WTC11 (cell line): ENCODE measurements around the gene BIVM. TPM values are rescaled to one million over a fixed set of nuclear protein-coding genes. Genes with fewer than 3 reads are reported as not detected.

ENCODE experiments used
- ATAC-seq: fragments of 200-7000 bp; cut with Tn5 transposase; 2 replicates; pipeline ENCODE4 v1.10.0; 2021; ENCODE audit warnings: mild to moderate bottlenecking, moderate library complexity
- CTCF ChIA-PET: fragments of 300-600 bp; sonication (Branson Sonifier 250); formaldehyde crosslinking; loops from one replicate; lab custom pipeline; 2021; ENCODE audit warnings: antibody characterized with exemption; lab: Charles Lee
- POLR2A ChIA-PET: fragments of 350-600 bp; sonication (Branson Sonifier 250); formaldehyde crosslinking; loops from one replicate; lab custom pipeline; 2021; ENCODE audit warnings: antibody characterized with exemption; lab: Charles Lee
- DNase-seq: peaks from one replicate; pipeline ENCODE4 v3.0.0; 2021; ENCODE audit warnings: low spot score
- H3K27ac Mint-ChIP-seq: 2 replicates; pipeline ENCODE4 v1.8.0; 2021; ENCODE audit warnings: mixed read lengths
- H3K27me3 Mint-ChIP-seq: 2 replicates; pipeline ENCODE4 v1.8.0; 2021; ENCODE audit warnings: low read depth, mild to moderate bottlenecking, moderate library complexity, mixed read lengths
- H3K36me3 Mint-ChIP-seq: 2 replicates; pipeline ENCODE4 v1.8.0; 2021; ENCODE audit warnings: mixed read lengths
- H3K4me1 Mint-ChIP-seq: 2 replicates; pipeline ENCODE4 v1.8.0; 2022; ENCODE audit warnings: mixed read lengths
- H3K4me3 Mint-ChIP-seq: 2 replicates; pipeline ENCODE4 v1.8.0; 2021; ENCODE audit warnings: mild to moderate bottlenecking, moderate library complexity, mixed read lengths
- H3K9me3 Mint-ChIP-seq: 2 replicates; pipeline ENCODE4 v1.8.0; 2021; ENCODE audit warnings: mixed read lengths
- AFF4 ChIP-seq: sonication (generic); formaldehyde crosslinking; IDR thresholded peaks from 2 replicates; pipeline ENCODE4 v1.8.1; 2023; ENCODE audit warnings: mild to moderate bottlenecking, missing genetic modification reagents, borderline replicate concordance
- CBFB ChIP-seq: sonication (generic); formaldehyde crosslinking; IDR thresholded peaks from 2 replicates; pipeline ENCODE4 v1.8.1; 2022; ENCODE audit warnings: mild to moderate bottlenecking, low read depth, missing genetic modification reagents
- CREM ChIP-seq: sonication (generic); formaldehyde crosslinking; IDR thresholded peaks from 2 replicates; pipeline ENCODE4 v1.8.1; 2022; ENCODE audit warnings: mild to moderate bottlenecking, missing genetic modification reagents, moderate library complexity
- ERG ChIP-seq: fragments of 250-450 bp; sonication (Bioruptor Pico); IDR thresholded peaks from 2 replicates; pipeline ENCODE4 v1.8.0; 2021; ENCODE audit warnings: mild to moderate bottlenecking
- FOXJ3 ChIP-seq: sonication (generic); formaldehyde crosslinking; IDR thresholded peaks from 2 replicates; pipeline ENCODE4 v1.9.0; 2021; ENCODE audit warnings: missing genetic modification reagents, mild to moderate bottlenecking, borderline replicate concordance
- GABPB1 ChIP-seq: sonication (generic); formaldehyde crosslinking; IDR thresholded peaks from 2 replicates; pipeline ENCODE4 v1.8.1; 2023; ENCODE audit warnings: mild to moderate bottlenecking, missing genetic modification reagents
- JAZF1 ChIP-seq: fragments of 250-450 bp; sonication (Bioruptor Pico); IDR thresholded peaks from 2 replicates; pipeline ENCODE4 v1.9.0; 2021; ENCODE audit warnings: moderate library complexity, mild to moderate bottlenecking, inconsistent platforms
- MLX ChIP-seq: sonication (generic); formaldehyde crosslinking; IDR thresholded peaks from 2 replicates; pipeline ENCODE4 v1.8.1; 2023; ENCODE audit warnings: mild to moderate bottlenecking, missing genetic modification reagents, moderate library complexity
- MYBL2 ChIP-seq: sonication (generic); formaldehyde crosslinking; IDR thresholded peaks from 2 replicates; pipeline ENCODE4 v1.8.1; 2023; ENCODE audit warnings: mild to moderate bottlenecking, moderate library complexity, missing genetic modification reagents
- NFATC4 ChIP-seq: fragments of 250-450 bp; sonication (Bioruptor Pico); IDR thresholded peaks from 2 replicates; pipeline ENCODE4 v1.9.0; 2021; ENCODE audit warnings: mild to moderate bottlenecking
- NFYB ChIP-seq: sonication (generic); formaldehyde crosslinking; conservative IDR thresholded peaks from 2 replicates; pipeline ENCODE4 v1.8.0; 2022; ENCODE audit warnings: low read depth, missing genetic modification reagents
- NR2C2 ChIP-seq: sonication (generic); formaldehyde crosslinking; IDR thresholded peaks from 2 replicates; pipeline ENCODE4 v1.8.0; 2022; ENCODE audit warnings: mild to moderate bottlenecking, missing genetic modification reagents
- NR3C1 ChIP-seq: sonication (generic); formaldehyde crosslinking; conservative IDR thresholded peaks from 2 replicates; pipeline ENCODE4 v1.8.1; 2023; ENCODE audit warnings: low read depth, mild to moderate bottlenecking, missing genetic modification reagents
- OVOL2 ChIP-seq: fragments of 250-450 bp; sonication (Bioruptor Pico); IDR thresholded peaks from 2 replicates; pipeline ENCODE4 v1.9.0; 2021; ENCODE audit warnings: mild to moderate bottlenecking, borderline replicate concordance
- PRRX2 ChIP-seq: fragments of 250-450 bp; sonication (Bioruptor Pico); IDR thresholded peaks from 2 replicates; pipeline ENCODE4 v1.8.0; 2021; ENCODE audit warnings: mild to moderate bottlenecking
- RORB ChIP-seq: fragments of 250-450 bp; sonication (Bioruptor Pico); IDR thresholded peaks from 2 replicates; pipeline ENCODE4 v1.9.0; 2021; ENCODE audit warnings: mild to moderate bottlenecking
- SMAD4 ChIP-seq: sonication (generic); formaldehyde crosslinking; IDR thresholded peaks from 2 replicates; pipeline ENCODE4 v1.8.0; 2022; ENCODE audit warnings: mild to moderate bottlenecking, missing genetic modification reagents
- TEAD1 ChIP-seq: sonication (generic); formaldehyde crosslinking; IDR thresholded peaks from 2 replicates; pipeline ENCODE4 v1.8.0; 2022; ENCODE audit warnings: mild to moderate bottlenecking, missing genetic modification reagents
- TP53 ChIP-seq: sonication (generic); formaldehyde crosslinking; IDR thresholded peaks from 2 replicates; pipeline ENCODE4 v1.8.1; 2023; ENCODE audit warnings: mild to moderate bottlenecking, missing genetic modification reagents
- ZNF219 ChIP-seq: sonication (generic); formaldehyde crosslinking; IDR thresholded peaks from 2 replicates; pipeline ENCODE4 v1.8.0; 2023; ENCODE audit warnings: missing genetic modification reagents, mild to moderate bottlenecking, borderline replicate concordance
- ZNF263 ChIP-seq: sonication (generic); formaldehyde crosslinking; IDR thresholded peaks from 2 replicates; pipeline ENCODE4 v1.8.1; 2022; ENCODE audit warnings: low read depth, mild to moderate bottlenecking, moderate library complexity, missing genetic modification reagents
- ZNF317 ChIP-seq: sonication (generic); formaldehyde crosslinking; IDR thresholded peaks from 2 replicates; pipeline ENCODE4 v1.8.1; 2023; ENCODE audit warnings: low read depth, mild to moderate bottlenecking, moderate library complexity, missing genetic modification reagents, borderline replicate concordance
- ZNF671 ChIP-seq: fragments of 250-450 bp; sonication (Bioruptor Pico); IDR thresholded peaks from 2 replicates; pipeline ENCODE4 v1.8.0; 2021; ENCODE audit warnings: mild to moderate bottlenecking
- total RNA-seq: library from RNA; stranded (reverse); gene quantifications from 3 replicates; pipeline ENCODE4 v1.2.3, GENCODE V29; 2021
- TF ChIP-seq, protein P1 (sequence below): sonication (generic); formaldehyde crosslinking; IDR thresholded peaks from 2 replicates; pipeline ENCODE4 v1.8.1; 2022; ENCODE audit warnings: missing genetic modification reagents, borderline replicate concordance
- TF ChIP-seq, protein P2 (sequence below): sonication (generic); formaldehyde crosslinking; IDR thresholded peaks from 2 replicates; pipeline ENCODE4 v1.8.0; 2022; ENCODE audit warnings: mild to moderate bottlenecking, missing genetic modification reagents

BIVM gene
- total RNA-seq, 1 experiment from 2014 or later: 10.2 TPM

DNA sequence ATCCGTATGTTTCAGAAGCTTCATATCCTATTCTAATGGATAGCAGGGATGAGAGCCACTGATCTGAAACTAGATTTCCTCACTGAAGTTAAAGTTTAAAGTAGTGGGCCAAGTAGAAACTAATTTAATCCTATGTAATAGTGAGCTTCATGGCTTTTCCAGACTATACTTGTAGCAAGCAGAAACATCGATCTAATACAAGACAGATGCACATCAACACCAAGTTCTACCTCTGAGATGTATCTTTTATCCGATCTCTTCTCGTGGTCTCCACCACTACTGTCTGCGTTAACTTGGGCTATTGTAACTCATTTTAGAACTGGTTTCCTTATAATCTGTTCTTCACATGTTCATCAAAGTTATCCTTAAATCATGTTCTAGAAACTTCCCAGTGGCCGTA lies 50.0 kb downstream of the BIVM start (continued):
- TF ChIP-seq AFF4 (CRISPR knock-in tag): no peak
- no peak for TF ChIP-seq SMAD4
- no peak for TF ChIP-seq ZNF317 (CRISPR knock-in tag)
- TF ChIP-seq, all 79 proteins: peak for 0

DNA sequence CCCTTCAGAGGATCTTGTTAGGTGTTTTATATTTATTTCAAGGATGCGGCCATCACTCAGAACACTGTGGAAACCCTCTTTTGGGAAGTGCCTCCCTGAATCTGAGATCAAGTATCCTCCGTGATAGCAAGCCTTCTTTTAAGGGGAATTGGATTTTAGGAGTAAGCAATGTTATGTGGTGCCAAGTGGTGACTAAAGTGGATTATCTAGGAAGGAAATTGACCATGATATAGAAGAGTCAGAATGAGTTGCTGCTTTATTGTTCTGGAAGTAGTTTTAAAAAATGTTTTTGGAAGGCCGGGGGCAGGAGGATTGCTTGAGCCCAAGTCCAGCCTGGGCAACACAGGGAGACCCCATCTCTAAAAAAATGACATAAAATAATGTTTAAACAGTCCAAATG lies 53.6 kb downstream of the BIVM start:
- Mint-ChIP-seq H3K4me3 (no peak overlapping the region), H3K27me3 (no peaks in the 10 kb centered on the region), H3K4me1 (no peaks in the 10 kb centered on the region), H3K9me3 (no peaks in the 10 kb centered on the region)
- POLR2A ChIA-PET: no interaction called here
- CTCF ChIA-PET: no interaction called here
- ATAC-seq: no peak
- TF ChIP-seq NFYB (CRISPR knock-in tag): no peak
- TF ChIP-seq, all 79 proteins: peak for 0
- Mint-ChIP-seq H3K27ac (no peak overlapping the region), H3K36me3 (peaks cover 16% of the 10 kb centered on the region)
- DNase-seq: no peak

- no peak overlapping the region for H3K27ac Mint-ChIP-seq
- POLR2A ChIA-PET: no interaction called here
- H3K9me3 Mint-ChIP-seq: no peaks in the 10 kb centered on the region
- TF ChIP-seq PRRX2 (CRISPR knock-in tag) (no peak), ZNF263 (CRISPR knock-in tag) (no peak), JAZF1 (CRISPR knock-in tag) (no peak), MYBL2 (CRISPR knock-in tag) (no peak), RORB (CRISPR knock-in tag) (no peak), NR3C1 (CRISPR knock-in tag) (no peak), ZNF219 (CRISPR knock-in tag) (no peak), OVOL2 (CRISPR knock-in tag) (no peak), CREM (no peak), NR2C2 (CRISPR knock-in tag) (no peak)
- TF ChIP-seq, protein P1, sequence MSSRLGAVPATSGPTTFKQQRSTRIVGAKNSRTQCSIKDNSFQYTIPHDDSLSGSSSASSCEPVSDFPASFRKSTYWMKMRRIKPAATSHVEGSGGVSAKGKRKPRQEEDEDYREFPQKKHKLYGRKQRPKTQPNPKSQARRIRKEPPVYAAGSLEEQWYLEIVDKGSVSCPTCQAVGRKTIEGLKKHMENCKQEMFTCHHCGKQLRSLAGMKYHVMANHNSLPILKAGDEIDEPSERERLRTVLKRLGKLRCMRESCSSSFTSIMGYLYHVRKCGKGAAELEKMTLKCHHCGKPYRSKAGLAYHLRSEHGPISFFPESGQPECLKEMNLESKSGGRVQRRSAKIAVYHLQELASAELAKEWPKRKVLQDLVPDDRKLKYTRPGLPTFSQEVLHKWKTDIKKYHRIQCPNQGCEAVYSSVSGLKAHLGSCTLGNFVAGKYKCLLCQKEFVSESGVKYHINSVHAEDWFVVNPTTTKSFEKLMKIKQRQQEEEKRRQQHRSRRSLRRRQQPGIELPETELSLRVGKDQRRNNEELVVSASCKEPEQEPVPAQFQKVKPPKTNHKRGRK (CRISPR knock-in tag): no peak
- TF ChIP-seq, protein P2, sequence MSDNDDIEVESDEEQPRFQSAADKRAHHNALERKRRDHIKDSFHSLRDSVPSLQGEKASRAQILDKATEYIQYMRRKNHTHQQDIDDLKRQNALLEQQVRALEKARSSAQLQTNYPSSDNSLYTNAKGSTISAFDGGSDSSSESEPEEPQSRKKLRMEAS (CRISPR knock-in tag): no peak
- TF ChIP-seq, all 79 proteins: peak for 0
- H3K36me3 Mint-ChIP-seq: peaks cover 28% of the 10 kb centered on the region
- no peaks in the 10 kb centered on the region for H3K27me3 Mint-ChIP-seq
- CTCF ChIA-PET: interaction anchor here (1.2 kb wide), 1 partner anchor 16 kb away, joined by 6 read pairs; no protein-coding TSS in a partner anchor
- no peaks in the 10 kb centered on the region for H3K4me1 Mint-ChIP-seq
- no peak overlapping the region for H3K4me3 Mint-ChIP-seq
- ATAC-seq (no peak), DNase-seq (no peak)
Observed at GRCh38 chr13:102854675-102855074, 55.8 kb downstream of the BIVM start.

GRCh38 chr13:102856557-102856956 lies 57.6 kb downstream of the BIVM start:
- CTCF ChIA-PET: interaction anchor here (1.2 kb wide), 1 partner anchor 14 kb away, joined by 4 read pairs; no protein-coding TSS in a partner anchor
- Mint-ChIP-seq H3K27me3 (no peaks in the 10 kb centered on the region), H3K4me3 (no peak overlapping the region)
- POLR2A ChIA-PET: no interaction called here
- no peak for TF ChIP-seq ERG (CRISPR knock-in tag)
- TF ChIP-seq ZNF671 (CRISPR knock-in tag): no peak
- TF ChIP-seq TEAD1 (CRISPR knock-in tag): no peak
- TF ChIP-seq TP53 (CRISPR knock-in tag): no peak
- TF ChIP-seq NFATC4 (CRISPR knock-in tag): no peak
- no peak for TF ChIP-seq MLX (CRISPR knock-in tag)
- TF ChIP-seq GABPB1 (CRISPR knock-in tag): no peak
- TF ChIP-seq CBFB (CRISPR knock-in tag): no peak
- TF ChIP-seq NR2C2 (CRISPR knock-in tag): no peak
- no peak for TF ChIP-seq NFYB (CRISPR knock-in tag)
- TF ChIP-seq FOXJ3: no peak
- TF ChIP-seq MYBL2 (CRISPR knock-in tag): no peak
- no peak for TF ChIP-seq ZNF317 (CRISPR knock-in tag)
- TF ChIP-seq, all 79 proteins: peak for 0
- Mint-ChIP-seq H3K36me3 (peaks cover 35% of the 10 kb centered on the region), H3K4me1 (no peaks in the 10 kb centered on the region), H3K27ac (no peak overlapping the region), H3K9me3 (no peaks in the 10 kb centered on the region)
- no peak for ATAC-seq
- no peak for DNase-seq
